NCI-H1694 (cell line): ENCODE data around the gene TMC2.

Experiments used
- DNase-seq: peaks from one replicate; lab custom pipeline; 2025; lab: John Stamatoyannopoulos, UW

The TMC2 gene

DNA sequence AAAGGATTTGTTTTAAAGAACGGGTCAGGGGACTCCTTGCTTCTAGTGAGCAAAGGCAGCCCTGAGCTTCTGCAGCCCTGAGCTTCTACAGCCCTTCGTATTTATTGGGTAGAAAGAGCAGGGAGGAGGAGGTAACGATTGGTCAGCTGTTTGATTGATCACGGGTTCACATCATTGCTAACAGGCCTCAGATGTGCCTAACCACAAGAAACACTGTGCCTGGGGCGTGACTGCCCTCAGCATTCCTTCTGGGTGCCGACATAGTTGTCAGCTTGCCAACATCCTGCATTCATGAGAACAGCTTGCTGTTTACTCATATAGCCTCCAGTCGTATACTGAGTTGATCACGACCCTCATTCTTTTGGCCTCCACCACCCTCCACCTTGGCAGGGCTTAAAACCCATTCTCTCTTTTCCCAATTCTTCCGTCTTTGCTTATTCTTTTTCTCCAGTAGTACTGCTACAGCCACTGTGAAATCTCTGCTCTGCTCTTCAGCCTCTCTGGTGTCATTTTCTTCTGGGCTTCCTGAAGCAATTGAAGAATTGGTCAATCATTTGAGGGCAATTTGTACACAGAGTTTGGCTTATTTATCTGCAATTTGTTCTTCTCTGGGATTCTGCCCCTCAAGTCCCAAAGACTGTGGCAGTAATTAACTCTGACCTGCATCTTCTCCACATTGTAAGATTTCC is 90.6 kb downstream of the TMC2 start:
- DNase-seq, result no peak

DNA sequence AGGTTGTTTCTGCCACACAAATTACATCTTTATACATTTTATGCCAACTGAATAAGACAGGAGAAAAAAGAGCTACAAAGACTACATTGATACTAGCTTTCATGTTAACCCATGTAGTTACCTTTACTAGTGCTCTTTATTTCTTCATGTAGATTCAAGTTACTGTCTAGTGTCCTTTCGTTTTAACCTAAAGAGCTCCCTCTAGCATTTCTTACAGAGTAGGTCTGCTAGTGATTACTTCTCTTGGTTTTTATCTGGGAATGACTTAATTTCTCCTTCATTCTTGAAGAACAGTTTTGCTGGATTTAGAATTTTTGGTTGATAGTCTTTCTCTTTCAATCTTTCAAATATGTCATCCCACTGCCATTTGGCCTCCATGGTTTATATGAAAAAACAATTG is 94.9 kb downstream of the TMC2 start:
- no peak for DNase-seq

DNA sequence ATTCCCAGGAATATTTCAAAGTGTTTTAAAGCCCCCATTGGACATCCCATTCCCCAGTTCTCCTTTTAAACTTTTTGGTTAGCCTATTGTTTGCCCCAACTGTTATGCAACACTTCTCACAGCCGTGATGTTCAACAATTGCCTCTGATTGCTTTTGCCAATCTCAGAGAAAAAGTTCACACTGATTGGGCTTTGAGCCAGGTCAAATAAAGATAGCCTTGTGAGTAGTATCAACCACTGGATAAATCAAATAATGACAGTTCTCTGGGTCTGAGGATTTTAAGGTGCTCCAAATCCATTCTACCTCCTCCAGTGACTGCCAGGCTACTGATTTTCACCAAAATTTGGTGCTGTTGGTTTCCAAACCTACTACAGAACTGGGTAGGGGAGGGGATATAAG is 97.0 kb downstream of the TMC2 start:
- DNase-seq, result no peak

DNA sequence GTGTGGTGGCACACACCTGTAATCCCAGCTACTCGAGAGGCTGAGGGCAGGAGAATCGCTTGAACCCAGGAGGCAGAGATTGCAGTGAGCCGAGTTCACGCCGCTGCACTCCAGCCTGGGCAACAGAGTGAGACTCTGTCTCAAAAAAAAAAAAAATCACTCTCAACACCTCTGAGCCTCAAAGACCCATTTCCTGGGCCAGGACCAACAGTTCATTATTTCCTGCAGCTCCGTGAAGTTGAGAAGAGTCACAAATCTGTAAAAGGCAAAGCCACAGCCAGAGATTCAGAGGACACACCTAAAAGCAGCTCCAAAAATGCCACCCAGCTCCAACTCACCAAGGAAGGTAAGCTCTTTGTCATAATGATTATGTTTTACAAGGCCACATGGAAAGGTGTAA is 100.9 kb downstream of the TMC2 start:
- no peak for DNase-seq

DNA sequence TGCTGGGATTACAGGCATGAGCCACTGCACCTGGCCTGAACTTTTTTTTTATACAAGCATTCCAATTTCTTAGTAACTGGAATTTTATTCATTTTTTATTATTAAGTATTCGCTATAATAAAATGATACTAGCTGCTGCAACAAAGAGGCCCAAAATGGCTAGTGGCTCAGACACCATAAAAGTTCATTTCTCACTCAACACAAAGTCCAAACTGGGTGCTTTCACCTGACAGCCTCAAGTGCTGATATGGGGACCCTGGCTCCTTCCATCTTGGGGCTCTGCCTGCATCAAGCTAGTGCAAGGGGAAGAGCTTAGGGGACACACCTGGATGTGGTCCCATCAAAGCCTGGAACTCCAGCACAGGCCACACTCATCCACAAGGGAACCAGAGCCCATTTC is 103.9 kb downstream of the TMC2 start:
- no peak for DNase-seq

DNA sequence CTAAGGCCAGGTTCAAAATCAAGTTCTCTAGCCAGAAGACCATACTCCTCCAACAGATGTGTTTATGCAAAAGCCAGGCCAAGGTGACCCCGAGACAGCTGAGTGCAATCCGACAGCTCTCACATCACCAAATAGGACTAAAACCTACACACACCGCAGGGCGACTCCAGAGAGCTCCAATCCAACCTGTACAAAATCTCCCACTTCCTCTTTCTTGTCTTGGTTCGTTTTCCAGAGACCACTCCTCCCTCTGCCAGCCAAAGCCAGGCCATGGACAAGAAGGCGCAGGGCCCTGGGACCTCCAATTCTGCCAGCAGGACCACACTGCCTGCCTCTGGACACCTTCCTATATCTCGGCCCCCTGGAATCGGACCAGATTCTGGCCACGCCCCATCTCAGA is 104.5 kb downstream of the TMC2 start:
- DNase-seq, result no peak

DNA sequence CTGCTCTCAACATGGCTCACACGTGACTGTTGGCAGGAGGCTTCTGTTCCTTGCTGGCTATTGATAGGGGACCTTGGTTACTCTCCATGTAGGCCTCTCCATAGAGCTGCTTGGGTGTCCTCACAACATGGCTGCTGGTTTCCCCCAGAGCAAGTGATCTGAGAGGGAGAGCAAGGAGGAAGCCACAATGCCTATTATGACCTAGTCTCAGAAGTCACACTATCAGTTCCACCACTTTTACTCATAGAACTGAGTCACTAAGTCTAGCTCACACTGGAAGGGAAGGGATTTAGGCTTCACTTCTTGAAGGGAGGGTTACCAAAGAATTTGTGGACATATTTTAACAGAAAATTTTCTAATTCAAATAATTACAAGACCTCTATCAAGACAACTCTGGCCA is 107.3 kb downstream of the TMC2 start:
- DNase-seq, result no peak

DNA sequence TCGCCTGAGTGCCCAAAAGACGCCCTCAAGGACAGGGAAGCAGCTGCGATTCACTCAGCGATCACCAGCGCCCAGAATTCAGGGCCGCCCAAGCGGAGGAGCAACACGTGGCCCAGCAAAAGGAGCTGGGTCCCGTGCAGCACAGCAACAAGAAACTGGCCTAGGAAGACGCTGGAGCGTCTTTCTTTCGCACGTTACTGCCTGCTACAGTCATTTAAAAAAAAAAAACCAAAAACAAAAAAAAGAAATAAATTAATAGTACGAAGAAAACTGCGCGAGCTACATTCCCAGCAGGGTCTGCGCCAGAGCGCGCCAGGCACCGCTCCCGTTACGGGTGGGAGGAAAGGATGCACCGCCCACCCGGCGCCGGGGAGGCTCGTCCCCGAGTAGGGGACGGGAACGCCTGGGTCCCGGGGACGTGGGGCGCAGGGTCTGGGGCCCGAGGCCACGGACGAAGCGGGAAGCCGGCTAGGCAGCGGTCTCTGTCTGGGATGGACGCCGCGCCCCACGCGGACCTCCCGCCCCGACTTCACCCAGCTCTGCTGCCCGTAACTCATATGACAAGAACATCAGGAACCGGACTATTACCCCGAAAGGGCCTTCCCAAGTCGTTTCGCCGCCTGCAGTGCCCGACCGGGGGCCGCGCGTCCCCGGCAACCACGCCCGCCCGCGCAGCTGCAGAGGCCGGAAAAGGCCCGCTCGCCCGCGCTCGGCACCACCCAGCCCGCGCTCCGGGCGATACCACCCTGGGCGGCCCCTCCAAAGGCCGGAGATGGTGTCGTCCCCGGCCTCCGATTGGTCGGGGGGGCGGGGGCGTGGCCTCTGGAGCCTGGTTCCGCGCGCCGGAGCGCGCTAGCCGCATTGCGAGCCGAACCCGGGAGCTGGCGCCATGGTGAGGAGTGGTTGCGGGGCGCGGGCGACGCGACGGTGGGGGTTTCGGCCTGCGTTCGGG is 115.7 kb downstream of the TMC2 start, which contains the start of gene NOP56:
TSS of gene NOP56 (plus strand) at position 861 of the 952 bp plus-strand sequence. CDS start at position 890, 29 bp downstream.
- DNase-seq, result peak; percentile 66

DNA sequence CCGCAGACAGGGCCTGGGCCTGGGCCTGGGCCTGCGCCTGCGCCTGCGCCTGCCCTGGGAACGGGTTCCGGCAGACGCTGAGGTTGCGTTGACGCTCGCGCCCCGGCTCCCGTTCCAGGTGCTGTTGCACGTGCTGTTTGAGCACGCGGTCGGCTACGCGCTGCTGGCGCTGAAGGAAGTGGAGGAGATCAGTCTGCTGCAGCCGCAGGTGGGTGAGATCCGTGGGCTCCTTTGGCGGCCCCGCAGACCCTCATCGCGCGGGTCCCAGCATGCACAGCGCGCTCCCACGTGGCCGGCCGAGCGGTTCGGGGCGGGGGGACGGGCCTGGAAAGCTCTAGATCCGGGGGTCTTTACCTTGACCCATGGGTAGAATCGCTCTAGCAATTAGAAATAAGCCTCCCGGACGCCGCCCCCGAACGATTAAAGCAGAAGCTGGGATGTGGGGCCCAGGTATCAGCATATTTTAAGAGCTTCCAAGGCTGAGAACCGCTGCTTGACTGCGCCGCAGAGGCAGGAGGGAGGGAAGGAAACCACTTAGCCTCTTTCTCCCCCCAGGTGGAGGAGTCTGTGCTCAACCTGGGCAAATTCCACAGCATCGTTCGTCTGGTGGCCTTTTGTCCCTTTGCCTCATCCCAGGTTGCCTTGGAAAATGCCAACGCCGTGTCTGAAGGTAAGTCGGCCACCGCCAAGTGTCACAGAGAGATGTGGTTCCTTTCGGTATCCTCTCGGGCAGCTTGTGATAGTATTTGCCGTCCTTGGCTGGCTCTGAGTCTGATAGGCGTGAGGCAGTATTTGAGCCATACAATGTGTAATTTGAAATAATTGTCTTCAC is 116.6 kb downstream of the TMC2 start:
- no peak for DNase-seq

DNA sequence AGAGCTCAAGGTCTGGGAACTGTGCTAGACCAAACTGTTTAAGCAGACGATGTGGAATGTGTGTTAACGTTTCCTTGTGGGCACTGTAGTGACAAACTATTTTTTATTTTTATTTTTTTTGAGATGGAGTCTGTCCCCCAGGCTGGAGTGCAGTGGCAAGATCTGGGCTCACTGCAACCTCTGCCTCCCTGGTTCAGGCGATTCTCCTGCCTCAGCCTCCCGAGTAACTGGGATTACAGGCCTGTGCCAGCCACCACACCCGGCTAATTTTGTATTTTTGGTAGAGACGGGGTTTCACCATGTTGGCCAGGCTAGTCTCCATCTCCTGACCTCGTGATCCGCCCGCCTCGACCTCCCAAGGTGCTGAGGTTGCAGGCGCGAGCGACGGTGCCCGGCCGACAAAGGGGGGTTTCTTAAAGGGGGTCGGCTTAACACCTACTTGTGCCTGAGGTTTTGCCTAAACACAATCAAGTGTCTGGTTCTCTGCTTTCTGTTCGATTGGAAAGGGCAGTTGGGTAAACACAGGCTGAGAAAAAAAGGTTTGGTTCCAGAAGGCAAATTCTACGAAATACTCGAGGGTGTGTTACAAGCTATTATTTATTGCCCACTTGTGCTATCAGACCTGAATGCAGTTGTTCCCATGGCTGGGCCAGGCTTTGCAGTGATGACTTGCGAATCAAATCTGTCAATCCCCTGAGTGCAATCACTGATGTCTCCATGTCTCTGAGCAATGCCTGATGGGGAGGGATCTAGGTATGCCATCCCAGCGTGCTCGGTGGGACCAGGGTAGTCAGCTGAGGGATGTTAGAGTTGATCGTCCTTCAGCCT is 117.4 kb downstream of the TMC2 start:
- DNase-seq, result no peak

DNA sequence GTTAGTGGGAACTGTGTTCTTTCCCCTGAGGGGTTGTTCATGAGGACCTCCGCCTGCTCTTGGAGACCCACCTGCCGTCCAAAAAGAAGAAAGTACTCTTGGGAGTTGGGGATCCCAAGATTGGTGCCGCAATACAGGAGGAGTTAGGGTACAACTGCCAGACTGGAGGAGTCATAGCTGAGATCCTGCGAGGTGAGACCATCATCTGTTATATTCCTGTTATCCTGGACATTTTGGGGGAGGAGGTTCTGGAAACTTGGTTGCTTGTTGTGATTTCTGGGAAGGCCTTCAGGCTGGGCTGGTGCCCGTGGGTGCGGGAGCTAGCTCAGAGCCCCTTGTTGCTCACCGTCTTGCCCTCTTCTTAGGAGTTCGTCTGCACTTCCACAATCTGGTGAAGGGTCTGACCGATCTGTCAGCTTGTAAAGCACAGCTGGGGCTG is 118.0 kb downstream of the TMC2 start:
- DNase-seq, result no peak

DNA sequence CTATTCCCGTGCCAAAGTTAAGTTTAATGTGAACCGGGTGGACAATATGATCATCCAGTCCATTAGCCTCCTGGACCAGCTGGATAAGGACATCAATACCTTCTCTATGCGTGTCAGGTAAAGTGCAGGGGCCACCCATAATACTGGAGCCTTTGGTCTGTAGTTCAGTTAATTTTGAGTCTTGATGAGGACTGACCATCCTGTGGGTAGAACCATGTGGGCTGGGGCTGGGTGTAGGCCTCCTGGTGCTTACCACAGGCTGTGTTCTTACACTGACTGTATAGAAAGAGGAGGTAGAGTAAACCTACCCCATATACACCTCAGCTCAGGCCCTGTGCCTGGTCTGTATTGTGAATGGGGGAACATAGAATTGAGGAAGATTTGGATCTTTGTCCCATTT is 118.5 kb downstream of the TMC2 start:
- DNase-seq, result no peak

DNA sequence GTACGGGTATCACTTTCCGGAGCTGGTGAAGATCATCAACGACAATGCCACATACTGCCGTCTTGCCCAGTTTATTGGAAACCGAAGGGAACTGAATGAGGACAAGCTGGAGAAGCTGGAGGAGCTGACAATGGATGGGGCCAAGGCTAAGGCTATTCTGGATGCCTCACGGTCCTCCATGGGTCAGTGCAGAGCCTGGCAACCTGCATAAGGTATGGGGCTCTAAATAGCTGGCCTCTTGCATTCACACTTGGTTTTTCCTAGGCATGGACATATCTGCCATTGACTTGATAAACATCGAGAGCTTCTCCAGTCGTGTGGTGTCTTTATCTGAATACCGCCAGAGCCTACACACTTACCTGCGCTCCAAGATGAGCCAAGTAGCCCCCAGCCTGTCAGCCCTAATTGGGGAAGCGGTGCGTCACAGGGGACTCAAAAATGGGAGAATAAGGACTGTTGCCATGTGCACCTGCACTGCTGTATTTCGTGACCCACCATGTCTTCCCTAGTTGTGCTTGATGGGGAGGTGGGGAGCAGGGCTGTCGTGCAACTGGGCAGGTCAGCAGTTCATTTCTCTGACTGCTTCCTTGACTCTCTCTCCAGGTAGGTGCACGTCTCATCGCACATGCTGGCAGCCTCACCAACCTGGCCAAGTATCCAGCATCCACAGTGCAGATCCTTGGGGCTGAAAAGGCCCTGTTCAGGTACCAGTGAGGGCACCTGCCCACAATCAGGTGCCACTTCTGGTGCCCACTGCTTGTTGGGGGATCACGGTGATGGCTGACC is 119.2 kb downstream of the TMC2 start:
- no peak for DNase-seq

DNA sequence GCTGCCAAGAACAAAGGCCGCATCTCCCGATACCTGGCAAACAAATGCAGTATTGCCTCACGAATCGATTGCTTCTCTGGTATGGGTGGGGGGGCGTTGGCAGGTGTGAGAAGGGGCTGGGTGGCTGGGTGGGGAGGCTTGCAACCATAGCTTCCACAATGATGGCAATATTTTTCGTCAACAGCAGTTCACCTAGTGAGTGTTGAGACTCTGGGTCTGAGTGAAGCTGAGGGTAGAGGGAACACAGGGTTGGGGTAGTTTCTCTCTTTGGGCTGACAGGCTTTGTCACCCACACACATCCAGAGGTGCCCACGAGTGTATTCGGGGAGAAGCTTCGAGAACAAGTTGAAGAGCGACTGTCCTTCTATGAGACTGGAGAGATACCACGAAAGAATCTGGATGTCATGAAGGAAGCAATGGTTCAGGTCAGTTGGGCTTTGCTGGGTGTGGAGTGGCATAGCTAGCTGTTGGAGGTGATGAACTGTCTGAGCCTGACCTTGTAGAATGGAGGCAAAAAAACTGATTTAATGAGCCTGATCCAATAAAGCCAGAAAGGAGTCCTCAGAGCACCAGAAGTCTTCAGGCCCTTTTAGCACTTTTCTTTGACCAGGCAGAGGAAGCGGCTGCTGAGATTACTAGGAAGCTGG is 120.2 kb downstream of the TMC2 start:
- DNase-seq, result no peak

DNA sequence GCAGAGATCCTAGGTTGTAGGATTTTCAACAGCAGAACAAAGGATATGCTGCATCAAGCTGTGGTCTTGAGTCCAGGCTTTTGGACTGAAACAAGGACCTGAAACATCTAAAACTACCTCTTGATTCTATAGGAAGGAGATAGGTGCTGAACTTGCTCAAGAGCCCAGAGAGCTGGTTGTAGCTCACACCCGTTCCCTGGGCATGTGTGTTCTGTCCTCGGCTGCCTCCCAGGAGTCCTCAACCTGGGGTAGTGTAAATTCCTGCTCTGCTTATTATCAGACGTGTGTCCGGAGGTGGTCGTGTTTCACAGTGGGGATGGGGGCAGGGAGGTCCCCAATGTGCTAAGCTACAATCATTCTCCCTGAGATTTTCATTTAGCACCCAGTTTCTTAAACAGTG is 120.9 kb downstream of the TMC2 start:
- DNase-seq, result no peak

DNA sequence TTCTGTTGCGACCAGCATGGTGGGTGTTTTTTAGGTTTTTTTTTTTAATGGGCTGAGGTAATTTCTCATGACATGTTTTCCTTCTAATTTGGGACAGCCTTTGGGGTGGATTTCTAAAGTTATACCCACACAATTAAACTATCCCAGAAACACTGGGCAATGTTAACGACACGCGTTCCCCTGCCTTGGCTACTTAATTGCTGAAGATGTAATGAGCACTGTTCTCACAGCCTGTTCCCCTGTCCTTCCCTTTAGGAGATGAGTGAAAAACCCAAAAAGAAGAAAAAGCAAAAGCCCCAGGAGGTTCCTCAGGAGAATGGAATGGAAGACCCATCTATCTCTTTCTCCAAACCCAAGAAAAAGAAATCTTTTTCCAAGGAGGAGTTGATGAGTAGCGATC is 121.3 kb downstream of the TMC2 start:
- DNase-seq, result no peak

DNA sequence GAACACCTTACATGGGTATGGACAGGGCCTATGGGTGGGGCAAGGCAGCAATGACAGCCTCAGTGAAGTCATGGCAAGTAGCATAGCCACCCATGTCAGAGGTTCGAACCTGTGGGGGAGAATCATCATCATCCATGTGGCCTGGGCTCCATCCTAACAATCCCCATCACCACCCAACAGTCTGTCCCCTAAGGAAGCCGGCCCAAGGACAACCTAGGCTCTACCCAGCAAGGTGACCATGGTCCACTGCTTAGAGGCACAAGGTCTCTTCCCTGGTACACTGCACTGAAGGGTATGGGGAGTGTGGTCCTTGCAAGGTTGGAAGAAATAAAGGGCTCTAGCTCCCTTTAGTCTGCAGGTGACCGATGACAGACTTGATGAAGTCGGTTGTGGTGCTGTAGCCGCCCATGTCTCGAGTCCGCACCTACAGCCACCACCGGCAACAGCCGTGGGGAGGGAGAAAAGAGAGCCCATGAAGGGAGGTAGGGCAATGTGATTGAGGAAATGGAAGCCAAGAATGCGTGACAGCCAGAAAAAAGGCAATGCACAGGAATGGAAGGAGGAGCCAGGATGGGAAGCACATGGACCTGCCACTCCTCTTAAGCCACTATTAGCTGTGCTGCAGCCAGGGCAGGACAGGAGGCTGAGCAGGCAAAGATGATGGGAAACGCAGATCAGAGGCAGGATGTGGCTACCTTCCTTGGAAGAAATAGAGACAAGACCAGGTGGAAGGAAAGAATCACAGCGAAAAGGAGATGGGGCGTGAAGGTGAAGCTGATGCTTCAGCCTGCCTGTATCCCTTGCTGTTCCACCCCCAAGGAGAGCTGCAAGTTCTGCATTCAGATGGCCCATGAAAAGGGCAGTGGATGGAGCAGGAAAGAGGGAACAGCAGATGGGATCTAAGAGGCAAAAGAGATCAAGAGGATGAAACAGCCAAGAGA is 122.3 kb downstream of the TMC2 start:
- DNase-seq, result no peak

DNA sequence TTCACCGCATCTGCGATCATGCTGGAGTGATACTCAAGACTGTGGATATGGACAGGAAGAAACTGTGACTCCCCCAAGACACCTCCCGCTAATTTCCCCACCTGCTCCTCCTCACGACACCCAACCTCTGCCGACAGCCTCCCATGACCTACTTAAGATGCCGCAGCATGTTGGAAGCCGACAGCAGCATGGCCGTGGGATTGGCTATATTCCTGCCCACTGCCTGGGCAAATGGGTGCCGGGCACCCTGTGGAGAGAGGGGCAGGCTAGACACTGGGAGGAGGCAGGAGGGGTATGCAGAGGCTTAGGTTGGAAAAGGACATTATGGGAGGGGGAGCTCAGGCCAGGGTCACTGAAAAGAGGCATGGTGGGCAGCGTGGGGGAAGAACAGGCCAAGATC is 123.2 kb downstream of the TMC2 start:
- DNase-seq, result no peak

DNA sequence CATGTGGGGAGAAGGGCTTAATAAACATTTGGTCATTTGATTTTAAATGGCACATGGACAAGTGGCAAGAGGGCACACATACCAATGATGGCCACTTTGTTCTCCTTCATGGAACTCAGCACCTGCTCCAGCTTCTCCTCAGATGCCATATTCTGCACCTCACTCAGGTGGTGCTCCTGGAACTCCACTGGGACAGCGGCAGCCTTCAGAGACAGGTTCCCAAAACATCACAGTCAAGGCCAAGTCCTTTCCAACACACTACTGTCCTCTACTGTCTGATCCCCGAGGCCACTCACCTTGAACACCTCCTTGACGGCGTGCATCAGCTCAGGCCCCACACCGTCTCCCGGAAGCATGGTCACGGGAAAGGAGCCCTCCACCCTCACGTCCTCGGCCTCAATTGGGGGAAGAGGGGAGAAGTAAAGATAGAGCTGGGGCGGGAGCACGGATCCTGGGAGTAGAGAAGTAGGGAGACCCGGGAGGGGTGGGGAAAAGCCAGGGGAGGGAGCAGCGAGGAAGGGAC is 127.1 kb downstream of the TMC2 start:
- no peak for DNase-seq
